Natural killer cell (primary cell): ENCODE data around the gene ZNF738. TPM values are rescaled to one million over a fixed set of nuclear protein-coding genes. Genes with fewer than 3 reads are reported as not detected.

ENCODE experiments used
- ATAC-seq, 3 donors: fragments of 150-1000 bp in 2 of 3; fragments of 200-7000 bp in 1 of 3; cut with Tn5 transposase; 1 replicate in 1 of 3; 2 replicates in 2 of 3; pipeline ENCODE4 v1.10.0; 2021; ENCODE audit warnings: mild to moderate bottlenecking in 2 of 3, moderate library complexity in 2 of 3
- DNase-seq, 2 donors: peaks; one replicate each; pipeline versions ENCODE4 v3.0.0 to v3.0.0-alpha.2; 2013 to 2021; ENCODE audit warnings: mixed read lengths in 1 of 2
- H3K27ac ChIP-seq: one replicate; pipeline ENCODE4 v1.5.1; 2013; ENCODE audit warnings: mild to moderate bottlenecking, low read length
- H3K27me3 ChIP-seq: one replicate; pipeline ENCODE4 v1.6.1; 2013; ENCODE audit warnings: low read length; ENCODE audit not compliant: control insufficient read depth, insufficient read depth
- H3K36me3 ChIP-seq: one replicate; pipeline ENCODE4 v1.6.1; 2013; ENCODE audit warnings: low read length; ENCODE audit not compliant: control insufficient read depth, insufficient read depth
- H3K4me1 ChIP-seq: one replicate; pipeline ENCODE4 v1.6.1; 2013; ENCODE audit warnings: low read length; ENCODE audit not compliant: control insufficient read depth, insufficient read depth
- H3K4me3 ChIP-seq: one replicate; pipeline ENCODE4 v1.5.1; 2013; ENCODE audit warnings: low read length
- H3K9me3 ChIP-seq: one replicate; pipeline ENCODE4 v1.6.1; 2013; ENCODE audit warnings: low read length; ENCODE audit not compliant: control insufficient read depth, insufficient read depth
- H3K27ac Mint-ChIP-seq, 2 donors: one replicate each; pipeline ENCODE4 v1.8.0; 2022; ENCODE audit warnings: mild to moderate bottlenecking in 2 of 2, mixed read lengths in 2 of 2, moderate library complexity in 1 of 2
- H3K27me3 Mint-ChIP-seq, 2 donors: one replicate each; pipeline ENCODE4 v1.8.0; 2022; ENCODE audit warnings: low read depth in 2 of 2, mixed read lengths in 2 of 2
- H3K36me3 Mint-ChIP-seq: one replicate; pipeline ENCODE4 v1.8.0; 2022; ENCODE audit warnings: mixed read lengths
- H3K4me1 Mint-ChIP-seq, 2 donors: one replicate each; pipeline ENCODE4 v1.8.0; 2022; ENCODE audit warnings: mixed read lengths in 2 of 2
- H3K4me3 Mint-ChIP-seq: one replicate; pipeline ENCODE4 v1.8.0; 2022; ENCODE audit warnings: mild to moderate bottlenecking, moderate library complexity, mixed read lengths
- H3K9me3 Mint-ChIP-seq, 2 donors: one replicate each; pipeline ENCODE4 v1.8.0; 2022; ENCODE audit warnings: mixed read lengths in 2 of 2
- WGBS: methylation state at CpG from one replicate; pipeline ENCODE4 v1.1.7; 2013; ENCODE audit warnings: missing lambda C conversion rate; ENCODE audit not compliant: insufficient coverage; 5-methylcytosine and 5-hydroxymethylcytosine counted together
- intact Hi-C: fragments of 100-400 bp; cut with micrococcal nuclease; formaldehyde crosslinking; loops from one replicate; pipeline ENCODE4 v1.14.2; 2022
- total RNA-seq, 4 donors: library from RNA; stranded (reverse); fragments of 120-200 nt in 1 of 4; gene quantifications; one replicate each; pipeline versions ENCODE4 v1.2.3 to v1.2.4, GENCODE V29; 2013 to 2022
- TF ChIP-seq, protein P1 (sequence below): fragments of 200-600 bp; IDR thresholded peaks from one replicate; pipeline ENCODE4 v1.8.0; 2022; ENCODE audit warnings: antibody characterized with exemption

Gene ZNF738
- total RNA-seq, 3 donors from 2014 or later (not counting 1 experiment from before 2014, with no cell fraction given), result 11.4 to 22.9 (median 14.7) TPM

DNA sequence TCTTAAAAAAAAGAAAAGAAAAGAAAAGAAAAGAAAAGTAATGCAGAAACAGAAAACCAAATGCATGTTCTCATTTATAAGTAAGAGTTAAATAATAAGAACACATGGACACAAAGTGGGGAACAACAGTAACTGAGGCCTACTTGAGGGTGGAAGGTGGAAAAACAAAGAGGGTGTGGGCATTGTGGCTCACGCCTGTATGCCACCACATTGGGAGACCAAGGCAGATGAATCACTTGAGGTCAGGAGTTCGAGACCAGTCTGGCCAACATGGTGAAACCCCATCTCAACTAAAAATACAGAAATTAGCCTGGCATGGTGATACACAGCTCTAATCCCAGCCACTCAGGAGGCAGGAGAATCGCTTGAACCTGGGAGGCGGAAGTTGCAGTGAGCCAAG, 37.7 kb upstream of the ZNF738 start:
- H3K4me3 Mint-ChIP-seq, result peak overlapping the region; percentile 40
- H3K36me3 Mint-ChIP-seq, result peaks cover 10% of the 10 kb centered on the region
- H3K9me3 ChIP-seq, result no peaks in the 10 kb centered on the region
- no peak overlapping the region for H3K27ac ChIP-seq
- H3K4me3 ChIP-seq, result no peak overlapping the region
- intact Hi-C loops, result loop anchor here (10.0 kb wide), 1 partner anchor 184 kb away; the partner anchor contains the start of gene ZNF429
- H3K27ac Mint-ChIP-seq, result peak overlapping the region; percentile 65 to 75
- WGBS, result 75% methylated on average over 4 of the region's 4 CpGs
- no peaks in the 10 kb centered on the region for H3K9me3 Mint-ChIP-seq
- DNase-seq (no peak), ATAC-seq (no peak)
- H3K27me3 Mint-ChIP-seq, result no peaks in the 10 kb centered on the region
- TF ChIP-seq, protein P1, sequence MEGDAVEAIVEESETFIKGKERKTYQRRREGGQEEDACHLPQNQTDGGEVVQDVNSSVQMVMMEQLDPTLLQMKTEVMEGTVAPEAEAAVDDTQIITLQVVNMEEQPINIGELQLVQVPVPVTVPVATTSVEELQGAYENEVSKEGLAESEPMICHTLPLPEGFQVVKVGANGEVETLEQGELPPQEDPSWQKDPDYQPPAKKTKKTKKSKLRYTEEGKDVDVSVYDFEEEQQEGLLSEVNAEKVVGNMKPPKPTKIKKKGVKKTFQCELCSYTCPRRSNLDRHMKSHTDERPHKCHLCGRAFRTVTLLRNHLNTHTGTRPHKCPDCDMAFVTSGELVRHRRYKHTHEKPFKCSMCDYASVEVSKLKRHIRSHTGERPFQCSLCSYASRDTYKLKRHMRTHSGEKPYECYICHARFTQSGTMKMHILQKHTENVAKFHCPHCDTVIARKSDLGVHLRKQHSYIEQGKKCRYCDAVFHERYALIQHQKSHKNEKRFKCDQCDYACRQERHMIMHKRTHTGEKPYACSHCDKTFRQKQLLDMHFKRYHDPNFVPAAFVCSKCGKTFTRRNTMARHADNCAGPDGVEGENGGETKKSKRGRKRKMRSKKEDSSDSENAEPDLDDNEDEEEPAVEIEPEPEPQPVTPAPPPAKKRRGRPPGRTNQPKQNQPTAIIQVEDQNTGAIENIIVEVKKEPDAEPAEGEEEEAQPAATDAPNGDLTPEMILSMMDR, result no peak
- H3K27me3 ChIP-seq, result no peaks in the 10 kb centered on the region
- peaks cover 61 to 73% of the 10 kb centered on the region in 2 donors for H3K4me1 Mint-ChIP-seq
- H3K36me3 ChIP-seq, result no peaks in the 10 kb centered on the region
- H3K4me1 ChIP-seq, result peaks cover 12% of the 10 kb centered on the region

DNA sequence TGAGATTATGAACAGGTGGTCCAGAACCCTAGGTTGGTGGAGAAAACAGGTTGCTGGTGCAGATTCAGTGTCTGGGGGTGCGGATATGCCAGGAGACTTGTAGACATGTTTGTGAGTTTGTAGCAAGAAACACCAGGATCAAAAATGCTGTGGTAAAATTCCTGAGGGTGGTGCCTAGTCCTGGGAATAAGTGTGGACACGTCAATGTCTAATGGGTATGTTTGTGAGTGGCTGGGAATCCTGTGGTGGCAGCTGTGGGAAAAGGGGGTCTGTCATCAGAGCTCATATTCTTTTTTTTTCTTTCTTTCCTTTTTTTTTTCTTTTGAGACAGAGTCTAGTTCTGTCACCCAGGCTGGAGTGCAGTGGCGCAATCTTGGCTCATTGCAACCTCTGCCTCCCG, 36.8 kb upstream of the ZNF738 start:
- TF ChIP-seq, protein P1, result no peak
- ATAC-seq (no peak), DNase-seq (no peak)
- Histone ChIP-seq H3K36me3 (no peaks in the 10 kb centered on the region), H3K9me3 (no peaks in the 10 kb centered on the region), H3K4me3 (no peak overlapping the region), H3K4me1 (peaks cover 12% of the 10 kb centered on the region), H3K27me3 (no peaks in the 10 kb centered on the region), H3K27ac (no peak overlapping the region)
- intact Hi-C loops, result loop anchor here (10.0 kb wide), 1 partner anchor 183 kb away; the partner anchor contains the start of gene ZNF429
- Mint-ChIP-seq H3K36me3 (peaks cover 14% of the 10 kb centered on the region), H3K4me3 (no peak overlapping the region), H3K27ac (peak overlapping the region; percentile 65 to 75), H3K9me3 (no peaks in the 10 kb centered on the region), H3K27me3 (no peaks in the 10 kb centered on the region), H3K4me1 (peaks cover 66 to 78% of the 10 kb centered on the region in 2 donors)
- 97% methylated on average over 4 of the region's 4 CpGs for WGBS

DNA sequence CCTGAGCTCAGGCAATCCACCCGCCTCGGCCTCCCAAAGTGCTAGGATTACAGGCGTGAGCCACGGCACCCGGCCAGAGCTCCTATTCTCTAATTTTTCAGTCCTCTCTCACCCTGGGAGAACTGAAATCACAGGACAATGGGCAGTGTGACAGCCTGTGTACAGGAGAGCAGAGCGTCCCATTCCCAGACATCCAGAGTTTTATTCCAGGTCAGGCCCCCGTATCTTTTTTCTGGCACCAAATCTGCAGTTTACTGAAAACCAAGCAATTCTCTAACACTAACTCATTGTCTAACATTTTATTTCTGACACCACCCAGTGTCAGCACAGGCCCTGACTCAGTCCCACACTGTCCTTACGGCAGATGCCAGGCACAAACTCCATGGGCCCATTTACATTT, 36.3 kb upstream of the ZNF738 start:
- TF ChIP-seq, protein P1, result no peak
- H3K4me1 ChIP-seq, result peaks cover 12% of the 10 kb centered on the region
- H3K27me3 ChIP-seq, result no peaks in the 10 kb centered on the region
- H3K4me3 Mint-ChIP-seq, result no peak overlapping the region
- intact Hi-C loops, result loop anchor here (10.0 kb wide), 1 partner anchor 182 kb away; the partner anchor contains the start of gene ZNF429
- H3K27ac ChIP-seq, result no peak overlapping the region
- peak overlapping the region in 1 of 2 donors; percentile 65 for H3K27ac Mint-ChIP-seq
- no peaks in the 10 kb centered on the region for H3K9me3 ChIP-seq
- no peaks in the 10 kb centered on the region for H3K27me3 Mint-ChIP-seq
- H3K36me3 ChIP-seq, result no peaks in the 10 kb centered on the region
- peaks cover 64 to 76% of the 10 kb centered on the region in 2 donors for H3K4me1 Mint-ChIP-seq
- H3K4me3 ChIP-seq, result no peak overlapping the region
- no peaks in the 10 kb centered on the region for H3K9me3 Mint-ChIP-seq
- no peak for ATAC-seq
- peaks cover 14% of the 10 kb centered on the region for H3K36me3 Mint-ChIP-seq
- DNase-seq, result no peak
- WGBS, result 96% methylated on average over 8 of the region's 8 CpGs

DNA sequence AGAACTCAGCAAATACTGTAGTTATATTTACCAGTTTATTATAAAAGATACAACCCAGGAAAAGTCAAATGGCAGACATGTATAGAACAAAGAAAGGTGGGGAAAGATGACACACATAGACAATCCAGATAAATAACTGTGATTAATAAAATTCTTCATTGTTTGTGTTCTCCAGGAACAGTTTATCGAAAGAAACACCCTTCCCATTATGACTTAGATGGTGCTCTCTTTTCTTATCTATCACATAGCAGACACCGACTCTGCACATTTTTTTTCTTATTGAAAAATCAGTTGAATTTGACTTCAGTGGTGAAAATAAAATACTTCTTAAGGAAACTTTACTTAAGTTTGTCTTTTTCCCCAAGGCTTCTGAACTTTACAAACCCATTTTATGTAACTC, 35.8 kb upstream of the ZNF738 start:
- Mint-ChIP-seq H3K4me3 (no peak overlapping the region), H3K4me1 (peaks cover 64 to 76% of the 10 kb centered on the region in 2 donors), H3K27ac (peak overlapping the region in 1 of 2 donors; percentile 43), H3K36me3 (peaks cover 14% of the 10 kb centered on the region), H3K9me3 (no peaks in the 10 kb centered on the region), H3K27me3 (no peaks in the 10 kb centered on the region)
- H3K4me1 ChIP-seq, result peaks cover 15% of the 10 kb centered on the region
- intact Hi-C loops, result loop anchor here (10.0 kb wide), 1 partner anchor 182 kb away; the partner anchor contains the start of gene ZNF429
- no peaks in the 10 kb centered on the region for H3K9me3 ChIP-seq
- H3K36me3 ChIP-seq, result no peaks in the 10 kb centered on the region
- no peak overlapping the region for H3K4me3 ChIP-seq
- H3K27ac ChIP-seq, result no peak overlapping the region
- no peaks in the 10 kb centered on the region for H3K27me3 ChIP-seq
- DNase-seq, result no peak
- 93% methylated on average over 2 of the region's 2 CpGs for WGBS
- ATAC-seq, result no peak
- TF ChIP-seq, protein P1, result no peak
